Ammon's horn (tissue), 1 donor: ENCODE results near the gene RENBP.

ENCODE experiments used
- DNase-seq: peaks from one replicate; pipeline ENCODE4 v3.0.0-alpha.2; 2016; ENCODE audit warnings: low spot score

The RENBP gene

GRCh38 chrX:153971124-153971449 is 26.6 kb upstream of the RENBP start:
- DNase-seq = peak; percentile 83

GRCh38 chrX:153970357-153971123 is 26.1 kb upstream of the RENBP start:
- peak; percentile 82 for DNase-seq

GRCh38 chrX:153969904-153970356 is 25.5 kb upstream of the RENBP start:
- DNase-seq = peak; percentile 58

- no peak for DNase-seq
Observed at GRCh38 chrX:153969125-153969903, 24.9 kb upstream of the RENBP start.

GRCh38 chrX:153968754-153969124 is 24.3 kb upstream of the RENBP start:
- DNase-seq = no peak

GRCh38 chrX:153968255-153968654 is 23.8 kb upstream of the RENBP start:
- no peak for DNase-seq

GRCh38 chrX:153967536-153968224 is 23.2 kb upstream of the RENBP start:
- no peak for DNase-seq

GRCh38 chrX:153966841-153967535 is 22.5 kb upstream of the RENBP start:
- DNase-seq = no peak

- DNase-seq = no peak
Observed at GRCh38 chrX:153966283-153966688, 21.8 kb upstream of the RENBP start.

- no peak for DNase-seq
Observed at GRCh38 chrX:153965406-153965805, 21.0 kb upstream of the RENBP start.

GRCh38 chrX:153964105-153964504 is 19.7 kb upstream of the RENBP start:
- no peak for DNase-seq

GRCh38 chrX:153963546-153963945 is 19.1 kb upstream of the RENBP start:
- DNase-seq = no peak

GRCh38 chrX:153961292-153961691 is 16.8 kb upstream of the RENBP start:
- DNase-seq = no peak

GRCh38 chrX:153960786-153961185 is 16.3 kb upstream of the RENBP start:
- no peak for DNase-seq

- DNase-seq = no peak
Observed at GRCh38 chrX:153960077-153960476, 15.6 kb upstream of the RENBP start.

GRCh38 chrX:153959649-153960048 is 15.2 kb upstream of the RENBP start:
- DNase-seq = no peak

- no peak for DNase-seq
Observed at GRCh38 chrX:153958605-153959004, 14.2 kb upstream of the RENBP start.

GRCh38 chrX:153957224-153957623 is 12.8 kb upstream of the RENBP start:
- no peak for DNase-seq

GRCh38 chrX:153956044-153956907 is 11.8 kb upstream of the RENBP start:
- no peak for DNase-seq

- no peak for DNase-seq
Observed at GRCh38 chrX:153955228-153955732, 10.8 kb upstream of the RENBP start.
